ENCODE measurements around the gene ABI1.
A peak's percentile ranks its signal among the peaks of the same experiment; 100 is the strongest.

ABI1 gene

GRCh38 chr10:26780106-26780792, 80.5 kb downstream of the ABI1 start:
- Histone ChIP-seq H3K27ac (peak overlapping the region in 18 of 21 experiments; percentile 11 to 78 (median 53)), H3K4me3 (no peak overlapping the region)

- no peak overlapping the region for H3K4me3 ChIP-seq
- peak overlapping the region in 9 of 21 experiments; percentile 0 to 74 (median 30) for H3K27ac ChIP-seq
These were observed 81.4 kb downstream of the ABI1 start for GRCh38 chr10:26779176-26779860.

- Histone ChIP-seq H3K4me3 (no peak overlapping the region), H3K27ac (no peak overlapping the region)
These were observed 83.1 kb downstream of the ABI1 start for GRCh38 chr10:26777686-26778085.

- H3K27ac ChIP-seq: no peak overlapping the region
- no peak overlapping the region for H3K4me3 ChIP-seq
These were observed 84.5 kb downstream of the ABI1 start for GRCh38 chr10:26776258-26776657.

GRCh38 chr10:26773633-26774032, 87.1 kb downstream of the ABI1 start:
- H3K4me3 ChIP-seq: no peak overlapping the region
- H3K27ac ChIP-seq: no peak overlapping the region

GRCh38 chr10:26770069-26770468, 90.7 kb downstream of the ABI1 start:
- H3K4me3 ChIP-seq: no peak overlapping the region
- no peak overlapping the region for H3K27ac ChIP-seq

GRCh38 chr10:26765549-26765948, 95.2 kb downstream of the ABI1 start:
- Histone ChIP-seq H3K27ac (no peak overlapping the region), H3K4me3 (no peak overlapping the region)

- Histone ChIP-seq H3K27ac (no peak overlapping the region), H3K4me3 (no peak overlapping the region)
These were observed 101.8 kb downstream of the ABI1 start for GRCh38 chr10:26759008-26759407.

GRCh38 chr10:26755443-26755903, 105.3 kb downstream of the ABI1 start:
- peak overlapping the region in 2 of 21 experiments; percentile 14 to 34 for H3K27ac ChIP-seq
- no peak overlapping the region for H3K4me3 ChIP-seq

GRCh38 chr10:26746061-26746460, 114.7 kb downstream of the ABI1 start:
- H3K27ac ChIP-seq: peak overlapping the region in 1 of 21 experiments; percentile 48
- H3K4me3 ChIP-seq: no peak overlapping the region

- H3K4me3 ChIP-seq: no peak overlapping the region
- H3K27ac ChIP-seq: no peak overlapping the region
These were observed 116.9 kb downstream of the ABI1 start for GRCh38 chr10:26743841-26744240.

- H3K27ac ChIP-seq: peak overlapping the region in 1 of 21 experiments; percentile 47
These were observed 117.7 kb downstream of the ABI1 start for GRCh38 chr10:26743091-26743490.

GRCh38 chr10:26741368-26741767, 119.4 kb downstream of the ABI1 start:
- Histone ChIP-seq H3K27ac (peak overlapping the region in 1 of 21 experiments; percentile 63), H3K4me3 (no peak overlapping the region)

More at GRCh38 chr10:26743091-26743490, 117.7 kb downstream of the ABI1 start:
- H3K4me3 ChIP-seq: no peak overlapping the region

GRCh38 chr10:26739071-26739631, 121.6 kb downstream of the ABI1 start:
- H3K4me3 ChIP-seq: no peak overlapping the region
- peak overlapping the region in 11 of 21 experiments; percentile 9 to 88 (median 61) for H3K27ac ChIP-seq

GRCh38 chr10:26738301-26738911, 122.4 kb downstream of the ABI1 start:
- H3K27ac ChIP-seq: peak overlapping the region in 14 of 21 experiments; percentile 13 to 88 (median 61)
- no peak overlapping the region for H3K4me3 ChIP-seq

GRCh38 chr10:26737730-26738129, 123.0 kb downstream of the ABI1 start:
- peak overlapping the region in 16 of 21 experiments; percentile 13 to 88 (median 58) for H3K27ac ChIP-seq
- no peak overlapping the region for H3K4me3 ChIP-seq

- peak overlapping the region in 2 of 21 experiments; percentile 6 to 82 for H3K27ac ChIP-seq
- H3K4me3 ChIP-seq: no peak overlapping the region
These were observed 125.3 kb downstream of the ABI1 start for GRCh38 chr10:26735435-26735834.

GRCh38 chr10:26733750-26734568, 126.8 kb downstream of the ABI1 start:
- no peak overlapping the region for H3K4me3 ChIP-seq
- H3K27ac ChIP-seq: peak overlapping the region in 3 of 21 experiments; percentile 13 to 82 (median 39)

GRCh38 chr10:26730552-26730951, 130.2 kb downstream of the ABI1 start:
- Histone ChIP-seq H3K27ac (no peak overlapping the region), H3K4me3 (no peak overlapping the region)
